Esophagus muscularis mucosa (tissue), 4 donors: ENCODE data around the gene CCDC92. TPM values are rescaled to one million over a fixed set of nuclear protein-coding genes. Genes with fewer than 3 reads are reported as not detected.

ENCODE experiments used
- DNase-seq: peaks from one replicate; pipeline ENCODE4 v3.0.0-alpha.2; 2017; ENCODE audit errors: extremely low spot score
- H3K27ac ChIP-seq, 4 donors: fragments of 200-600 bp; sonication (generic); replicated peaks in 1 of 4; 1 replicate in 3 of 4; 2 replicates in 1 of 4; pipeline ENCODE4 v1.5.1; 2016 to 2019; ENCODE audit warnings: mild to moderate bottlenecking in 1 of 4
- H3K27me3 ChIP-seq, 4 donors: fragments of 200-600 bp; sonication (generic); one replicate each; pipeline versions ENCODE4 v1.5.1 to v1.6.0; 2016 to 2019
- H3K36me3 ChIP-seq, 4 donors: fragments of 200-600 bp; sonication (generic); one replicate each; pipeline ENCODE4 v1.5.1; 2016 to 2019
- H3K4me1 ChIP-seq, 4 donors: fragments of 200-600 bp; sonication (generic); one replicate each; pipeline ENCODE4 v1.5.1; 2016 to 2019
- H3K4me3 ChIP-seq, 4 donors: fragments of 200-600 bp; sonication (generic); 1 replicate in 2 of 4; 2 replicates in 2 of 4; pipeline ENCODE4 v1.5.1; 2016 to 2019; ENCODE audit warnings: mild to moderate bottlenecking in 4 of 4, moderate library complexity in 1 of 4
- H3K9me3 ChIP-seq, 4 donors: fragments of 200-600 bp; sonication (generic); 1 replicate in 3 of 4; 2 replicates in 1 of 4; pipeline ENCODE4 v1.5.1; 2016 to 2019
- CTCF ChIP-seq, 3 experiments: fragments of 200-600 bp in 2 of 3; fragments of 450-650 bp in 1 of 3; sonication (generic) in 2 of 3; IDR thresholded peaks; one replicate each; pipeline ENCODE4 v1.5.1; 2017 to 2019; ENCODE audit warnings: antibody characterized with exemption in 3 of 3, mild to moderate bottlenecking in 2 of 3, moderate library complexity in 1 of 3
- EP300 ChIP-seq: sonication (generic); formaldehyde crosslinking; IDR thresholded peaks from one replicate; pipeline ENCODE4 v1.6.1; 2017; ENCODE audit warnings: antibody characterized with exemption
- POLR2A ChIP-seq: fragments of 450-650 bp; IDR thresholded peaks from one replicate; pipeline ENCODE4 v1.6.1; 2017; ENCODE audit warnings: antibody characterized with exemption, moderate library complexity, mild to moderate bottlenecking, low read depth
- POLR2AphosphoS5 ChIP-seq, 2 donors: sonication (generic); formaldehyde crosslinking; IDR thresholded peaks; one replicate each; pipeline ENCODE4 v1.6.1; 2017; ENCODE audit warnings: antibody characterized with exemption in 2 of 2
- WGBS: methylation state at CpG from one replicate; pipeline ENCODE4 v1.1.5; 2018; 5-methylcytosine and 5-hydroxymethylcytosine counted together
- intact Hi-C: fragments of 100-400 bp; cut with DNase I; formaldehyde crosslinking; loops from one replicate; pipeline ENCODE4 v1.15.1; 2023
- total RNA-seq, 4 donors: library from RNA; depleted of rRNA; stranded (reverse); fragments of >200 nt; gene quantifications; one replicate each; pipeline versions ENCODE4 v1.1.0 to v1.2.1, GENCODE V29; 2016

The CCDC92 gene
- total RNA-seq, 4 donors from 2014 or later: 42.2 to 66.3 (median 54.1) TPM

- WGBS: 91% methylated on average over 18 of the region's 18 CpGs
- Histone ChIP-seq H3K36me3 (peaks cover 32 to 68% (median 55%) of the 10 kb centered on the region in 4 donors), H3K4me1 (no peaks in the 10 kb centered on the region), H3K27ac (no peak overlapping the region), H3K27me3 (no peaks in the 10 kb centered on the region), H3K4me3 (no peak overlapping the region), H3K9me3 (no peaks in the 10 kb centered on the region)
- DNase-seq: no peak
- intact Hi-C loops: no loop called here
- no peak for TF ChIP-seq EP300
- TF ChIP-seq POLR2AphosphoS5 (IDR thresholded peaks at IDR 0.05): no peak
- TF ChIP-seq CTCF (IDR thresholded peaks at IDR 0.05): no peak
- TF ChIP-seq POLR2A: no peak
Measured at GRCh38 chr12:123936471-123936870, 36.2 kb downstream of the CCDC92 start.

GRCh38 chr12:123935956-123936355 is 36.7 kb downstream of the CCDC92 start:
- peaks cover 27 to 63% (median 50%) of the 10 kb centered on the region in 4 donors for H3K36me3 ChIP-seq
- WGBS: 91% methylated on average over 7 of the region's 7 CpGs

GRCh38 chr12:123934829-123935228 is 37.8 kb downstream of the CCDC92 start:
- peaks cover 17 to 52% (median 39%) of the 10 kb centered on the region in 4 donors for H3K36me3 ChIP-seq
- H3K4me3 ChIP-seq: no peak overlapping the region
- no peak overlapping the region for H3K27ac ChIP-seq
- DNase-seq: no peak
- H3K27me3 ChIP-seq: no peaks in the 10 kb centered on the region
- 80% methylated on average over 7 of the region's 9 CpGs for WGBS
- intact Hi-C loops: no loop called here
- no peaks in the 10 kb centered on the region for H3K9me3 ChIP-seq
- TF ChIP-seq EP300 (no peak), POLR2A (no peak), POLR2AphosphoS5 (IDR thresholded peaks at IDR 0.05) (no peak), CTCF (IDR thresholded peaks at IDR 0.05) (no peak)
- no peaks in the 10 kb centered on the region for H3K4me1 ChIP-seq

More at GRCh38 chr12:123935956-123936355, 36.7 kb downstream of the CCDC92 start:
- intact Hi-C loops: no loop called here
- no peak overlapping the region for H3K4me3 ChIP-seq
- no peaks in the 10 kb centered on the region for H3K9me3 ChIP-seq
- DNase-seq: no peak
- TF ChIP-seq POLR2AphosphoS5 (IDR thresholded peaks at IDR 0.05): no peak
- no peak for TF ChIP-seq CTCF (IDR thresholded peaks at IDR 0.05)
- no peak for TF ChIP-seq EP300
- no peak for TF ChIP-seq POLR2A
- H3K27ac ChIP-seq: no peak overlapping the region
- H3K27me3 ChIP-seq: no peaks in the 10 kb centered on the region
- no peaks in the 10 kb centered on the region for H3K4me1 ChIP-seq

- WGBS: 85% methylated on average over 10 of the region's 11 CpGs
- no peak for DNase-seq
- Histone ChIP-seq H3K27ac (no peak overlapping the region), H3K36me3 (peaks cover 16 to 45% (median 32%) of the 10 kb centered on the region in 4 donors), H3K4me1 (no peaks in the 10 kb centered on the region), H3K4me3 (no peak overlapping the region), H3K9me3 (no peaks in the 10 kb centered on the region), H3K27me3 (no peaks in the 10 kb centered on the region)
- no peak for TF ChIP-seq EP300
- no peak for TF ChIP-seq POLR2A
- TF ChIP-seq CTCF (IDR thresholded peaks at IDR 0.05): no peak
- no peak for TF ChIP-seq POLR2AphosphoS5 (IDR thresholded peaks at IDR 0.05)
- intact Hi-C loops: no loop called here
Measured at GRCh38 chr12:123934016-123934620, 38.5 kb downstream of the CCDC92 start.

GRCh38 chr12:123933214-123933613 is 39.4 kb downstream of the CCDC92 start:
- no peak overlapping the region for H3K27ac ChIP-seq
- DNase-seq: no peak
- H3K27me3 ChIP-seq: no peaks in the 10 kb centered on the region
- H3K4me1 ChIP-seq: no peaks in the 10 kb centered on the region
- H3K4me3 ChIP-seq: no peak overlapping the region
- H3K9me3 ChIP-seq: no peaks in the 10 kb centered on the region
- TF ChIP-seq EP300: no peak
- no peak for TF ChIP-seq POLR2AphosphoS5 (IDR thresholded peaks at IDR 0.05)
- no peak for TF ChIP-seq POLR2A
- intact Hi-C loops: no loop called here
- peaks cover 16 to 38% (median 31%) of the 10 kb centered on the region in 4 donors for H3K36me3 ChIP-seq
- WGBS: 91% methylated on average over 4 of the region's 14 CpGs
